ENCODE measurements around the gene CLPSL1.

The CLPSL1 gene

GRCh38 chr6:35784200-35784599 lies 3.4 kb downstream of the CLPSL1 start:
- H3K79me2 ChIP-seq (ENCODE audit: insufficient read depth, low read length), result no peaks in the 10 kb centered on the region
- H3K36me3 ChIP-seq (ENCODE audit: insufficient read depth, low read length), result no peaks in the 10 kb centered on the region
- H3K9ac ChIP-seq (ENCODE audit: low read length), result no peak overlapping the region
- peaks cover 7% of the 10 kb centered on the region; the same call in 1 of the 2 replicates for H3K27me3 ChIP-seq (ENCODE audit: insufficient read depth, low read length)
- H2AFZ ChIP-seq (ENCODE audit: low read length), result no peak overlapping the region
- TF ChIP-seq CTCF (IDR thresholded peaks at IDR 0.05; ENCODE audit: low read length), result no peak
- no peak for TF ChIP-seq EZH2 (IDR thresholded peaks at IDR 0.05; ENCODE audit: borderline replicate concordance, low read length)
- H3K4me2 ChIP-seq (ENCODE audit: low read length), result no peak overlapping the region
- H3K4me3 ChIP-seq (ENCODE audit: low read depth, low read length, poor library complexity, severe bottlenecking), result no peak overlapping the region
- no peaks in the 10 kb centered on the region for H3K4me1 ChIP-seq (ENCODE audit: insufficient read depth, low read length, severe bottlenecking)
- H3F3A ChIP-seq (ENCODE audit: insufficient read depth, low read length), result no peaks in the 10 kb centered on the region
- no peak overlapping the region for H3K27ac ChIP-seq (ENCODE audit: low read depth, low read length, poor library complexity, severe bottlenecking)
- H4K20me1 ChIP-seq (ENCODE audit: insufficient read depth, low read length), result no peaks in the 10 kb centered on the region
- no peaks in the 10 kb centered on the region for H3K9me2 ChIP-seq (ENCODE audit: low read depth, low read length)
- H3K9me3 ChIP-seq (ENCODE audit: low read length), result no peaks in the 10 kb centered on the region

- H3F3A ChIP-seq (ENCODE audit: insufficient read depth, low read length), result no peaks in the 10 kb centered on the region
- no peaks in the 10 kb centered on the region for H3K36me3 ChIP-seq (ENCODE audit: insufficient read depth, low read length)
- no peak overlapping the region for H3K4me2 ChIP-seq (ENCODE audit: low read length)
- H3K79me2 ChIP-seq (ENCODE audit: insufficient read depth, low read length), result no peaks in the 10 kb centered on the region
- no peaks in the 10 kb centered on the region for H3K9me3 ChIP-seq (ENCODE audit: low read length)
- no peak overlapping the region for H3K9ac ChIP-seq (ENCODE audit: low read length)
- H4K20me1 ChIP-seq (ENCODE audit: insufficient read depth, low read length), result no peaks in the 10 kb centered on the region
- H3K9me2 ChIP-seq (ENCODE audit: low read depth, low read length), result no peaks in the 10 kb centered on the region
- H3K4me1 ChIP-seq (ENCODE audit: insufficient read depth, low read length, severe bottlenecking), result no peaks in the 10 kb centered on the region
- H3K27me3 ChIP-seq (ENCODE audit: insufficient read depth, low read length), result peaks cover 7% of the 10 kb centered on the region; the same call in 1 of the 2 replicates
- H3K27ac ChIP-seq (ENCODE audit: low read depth, low read length, poor library complexity, severe bottlenecking), result no peak overlapping the region
- no peak overlapping the region for H2AFZ ChIP-seq (ENCODE audit: low read length)
- no peak overlapping the region for H3K4me3 ChIP-seq (ENCODE audit: low read depth, low read length, poor library complexity, severe bottlenecking)
- TF ChIP-seq EZH2 (IDR thresholded peaks at IDR 0.05; ENCODE audit: borderline replicate concordance, low read length), result no peak
- TF ChIP-seq CTCF (IDR thresholded peaks at IDR 0.05; ENCODE audit: low read length), result no peak
Observed at GRCh38 chr6:35786272-35786671, 5.5 kb downstream of the CLPSL1 start.

DNA sequence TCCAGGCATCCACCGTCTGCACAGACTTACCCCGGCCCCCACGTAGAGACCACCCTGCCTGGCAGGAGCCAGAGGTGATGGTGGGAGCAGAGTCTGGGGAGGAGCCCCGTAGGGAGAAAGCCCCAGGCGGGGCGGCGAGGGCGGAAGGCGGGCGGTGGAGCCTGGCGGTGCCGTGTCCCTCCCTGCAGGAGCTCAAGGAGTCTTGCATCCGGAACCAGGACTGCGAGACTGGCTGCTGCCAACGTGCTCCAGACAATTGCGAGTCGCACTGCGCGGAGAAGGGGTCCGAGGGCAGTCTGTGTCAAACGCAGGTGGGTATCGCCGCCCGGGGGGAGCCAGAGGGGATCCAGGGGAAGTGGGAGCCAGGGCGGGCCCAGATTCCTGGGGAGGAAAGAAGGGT lies 6.0 kb downstream of the CLPSL1 start:
- Histone ChIP-seq H3K27ac (ENCODE audit: low read depth, low read length, poor library complexity, severe bottlenecking) (no peak overlapping the region), H4K20me1 (ENCODE audit: insufficient read depth, low read length) (no peaks in the 10 kb centered on the region), H3K9ac (ENCODE audit: low read length) (no peak overlapping the region), H3K27me3 (ENCODE audit: insufficient read depth, low read length) (peaks cover 7% of the 10 kb centered on the region; the same call in 1 of the 2 replicates), H3K36me3 (ENCODE audit: insufficient read depth, low read length) (no peaks in the 10 kb centered on the region), H2AFZ (ENCODE audit: low read length) (no peak overlapping the region), H3K4me2 (ENCODE audit: low read length) (no peak overlapping the region), H3K4me1 (ENCODE audit: insufficient read depth, low read length, severe bottlenecking) (no peaks in the 10 kb centered on the region), H3K9me3 (ENCODE audit: low read length) (no peaks in the 10 kb centered on the region), H3K79me2 (ENCODE audit: insufficient read depth, low read length) (no peaks in the 10 kb centered on the region), H3K9me2 (ENCODE audit: low read depth, low read length) (no peaks in the 10 kb centered on the region), H3K4me3 (ENCODE audit: low read depth, low read length, poor library complexity, severe bottlenecking) (no peak overlapping the region), H3F3A (ENCODE audit: insufficient read depth, low read length) (no peaks in the 10 kb centered on the region)
- no peak for TF ChIP-seq EZH2 (IDR thresholded peaks at IDR 0.05; ENCODE audit: borderline replicate concordance, low read length)
- TF ChIP-seq CTCF (IDR thresholded peaks at IDR 0.05; ENCODE audit: low read length), result no peak

Measured in OCI-LY1 (cell line).